NCI-H1417 treated with DMSO at 0.1 percent for 48 hours (cell line): ENCODE measurements around the gene C6orf47.

Experiments
- DNase-seq: peaks from one replicate; lab custom pipeline; 2025; lab: John Stamatoyannopoulos, UW

C6orf47 gene

GRCh38 chr6:31687860-31688693 is 27.5 kb upstream of the C6orf47 start:
- DNase-seq = no peak

DNA sequence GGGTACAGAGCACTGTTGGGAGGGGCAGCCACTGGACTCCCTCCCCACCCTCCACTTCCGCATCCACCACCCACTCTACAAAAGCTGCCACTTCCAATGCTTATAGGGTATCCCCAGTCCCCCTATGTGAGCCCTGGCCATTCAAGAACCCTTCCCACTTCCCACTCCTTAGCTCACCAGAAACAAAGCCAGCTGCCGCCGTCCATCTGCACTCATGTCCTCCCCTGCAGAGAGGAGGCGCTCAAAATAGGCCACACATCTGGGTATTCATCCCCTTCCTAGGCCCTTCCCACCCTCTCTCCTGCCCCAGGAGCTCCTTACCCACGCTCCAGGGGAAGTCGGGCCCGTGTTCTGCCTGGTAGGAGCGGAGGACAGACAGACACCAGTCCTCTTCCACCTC is 26.7 kb upstream of the C6orf47 start:
- DNase-seq = no peak

DNA sequence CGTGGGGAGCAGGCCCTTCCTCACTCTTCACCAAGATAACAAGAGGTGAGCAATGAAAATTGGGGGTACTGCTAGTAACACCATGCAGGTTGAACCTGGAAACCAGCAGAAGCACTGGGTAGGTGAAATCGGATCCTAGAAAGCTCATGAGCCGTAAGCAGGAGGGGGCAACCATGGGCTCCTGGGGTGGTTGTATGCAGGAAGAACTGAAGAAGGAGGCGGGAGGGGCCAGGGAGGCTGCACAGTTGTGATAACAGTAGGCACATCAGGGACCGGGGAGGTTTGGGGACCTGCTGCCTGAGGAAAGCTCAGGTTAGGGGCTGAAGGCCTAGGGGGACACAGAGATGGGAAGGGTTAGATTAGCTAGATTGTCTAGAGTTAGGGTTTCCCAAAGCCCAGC is 25.9 kb upstream of the C6orf47 start:
- DNase-seq = no peak

DNA sequence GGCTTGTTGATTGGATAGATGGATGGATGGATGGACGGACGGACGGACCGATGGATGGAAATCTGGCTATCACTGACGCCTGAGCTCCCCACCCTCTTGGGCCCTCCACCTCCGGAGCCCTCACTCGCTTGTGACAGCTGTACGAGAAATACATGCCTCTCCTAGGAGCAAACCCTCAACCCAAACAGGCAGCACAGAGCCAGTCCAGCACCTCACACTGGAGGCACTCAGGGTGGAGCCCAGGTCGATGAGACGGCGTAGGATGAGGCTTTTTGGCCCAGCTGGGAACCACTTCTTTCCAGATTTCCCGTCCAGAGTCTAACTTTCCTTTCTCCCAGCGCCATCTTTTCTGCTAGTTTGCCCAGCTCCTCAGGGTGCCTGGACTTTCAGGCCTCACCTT is 23.0 kb upstream of the C6orf47 start:
- no peak for DNase-seq

DNA sequence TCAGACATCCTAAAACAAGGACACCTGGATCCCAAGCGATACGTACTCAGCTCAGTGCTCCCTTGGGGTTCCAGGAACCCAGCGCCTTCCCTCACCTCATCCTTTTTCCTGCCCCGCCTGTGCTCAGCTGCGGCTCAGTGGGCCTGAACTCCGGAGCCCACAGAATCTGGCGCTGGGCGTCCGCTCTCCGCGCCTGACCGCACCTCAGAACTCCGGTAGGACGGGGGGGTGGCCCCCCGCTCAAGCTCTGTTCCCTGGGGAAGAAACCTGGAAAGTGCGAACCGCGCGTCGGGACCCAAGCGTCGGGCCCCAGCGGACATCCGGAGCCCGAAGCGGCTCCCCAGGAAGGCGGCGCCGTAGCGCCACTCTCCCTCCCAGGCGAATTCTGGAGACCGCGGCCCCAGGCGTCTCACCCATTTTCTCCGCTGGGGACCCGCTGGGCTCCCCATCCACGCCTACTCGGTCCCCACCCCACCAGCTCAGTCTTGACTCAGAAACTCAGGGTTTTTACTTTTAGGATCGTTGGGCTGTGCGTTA is 20.6 kb upstream of the C6orf47 start:
- DNase-seq = no peak

- DNase-seq = peak; percentile 52
Measured at GRCh38 chr6:31680226-31681134, 19.9 kb upstream of the C6orf47 start, which contains the start of gene LY6G5C. Gene LY6G5C (minus strand): TSS chr6:31681067. CDS start chr6:31680373, 694 bp downstream.

- DNase-seq = no peak
Measured at GRCh38 chr6:31677955-31678354, 17.4 kb upstream of the C6orf47 start.

GRCh38 chr6:31676904-31677303 is 16.3 kb upstream of the C6orf47 start:
- DNase-seq = no peak

DNA sequence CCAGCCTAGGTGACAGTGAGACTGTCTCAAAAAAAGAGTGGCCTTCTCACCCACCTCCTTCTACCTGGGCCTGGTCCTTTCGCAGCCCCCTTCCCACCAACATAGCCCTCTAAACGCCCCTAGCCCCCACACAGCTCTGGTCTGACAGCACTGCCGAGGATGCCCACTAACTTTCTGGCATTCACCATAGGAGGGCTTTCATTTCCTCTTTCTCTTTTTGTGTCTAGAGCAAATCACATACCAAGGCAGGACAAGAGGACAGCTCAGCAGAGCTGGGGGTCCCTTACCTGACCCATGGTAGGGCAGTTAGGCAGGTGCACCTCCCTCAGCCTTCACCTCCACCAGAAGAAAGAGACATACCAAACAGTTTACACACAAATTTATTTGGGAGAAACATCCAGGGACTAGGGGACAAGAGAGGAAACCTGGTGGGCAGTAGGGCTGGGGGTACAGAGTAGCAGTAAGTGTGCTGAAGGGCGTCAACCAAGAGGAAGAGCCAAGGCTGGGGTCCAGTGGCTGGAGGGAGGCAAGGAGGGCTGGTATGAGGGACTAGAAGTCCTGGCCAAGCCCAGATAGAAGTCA is 15.8 kb upstream of the C6orf47 start:
- DNase-seq = no peak

- no peak for DNase-seq
Measured at GRCh38 chr6:31669676-31670075, 9.1 kb upstream of the C6orf47 start, which contains the start of gene LY6G5B. Gene LY6G5B (plus strand): TSS chr6:31669976. CDS start chr6:31670951, 975 bp downstream.

- DNase-seq = no peak
Measured at GRCh38 chr6:31666337-31666965, 5.9 kb upstream of the C6orf47 start.

GRCh38 chr6:31665501-31666336 is 5.1 kb upstream of the C6orf47 start, which contains the start of gene CSNK2B:
Gene CSNK2B (plus strand): TSS chr6:31666080. CDS start chr6:31666832, 752 bp downstream.
- DNase-seq = peak; percentile 92

DNA sequence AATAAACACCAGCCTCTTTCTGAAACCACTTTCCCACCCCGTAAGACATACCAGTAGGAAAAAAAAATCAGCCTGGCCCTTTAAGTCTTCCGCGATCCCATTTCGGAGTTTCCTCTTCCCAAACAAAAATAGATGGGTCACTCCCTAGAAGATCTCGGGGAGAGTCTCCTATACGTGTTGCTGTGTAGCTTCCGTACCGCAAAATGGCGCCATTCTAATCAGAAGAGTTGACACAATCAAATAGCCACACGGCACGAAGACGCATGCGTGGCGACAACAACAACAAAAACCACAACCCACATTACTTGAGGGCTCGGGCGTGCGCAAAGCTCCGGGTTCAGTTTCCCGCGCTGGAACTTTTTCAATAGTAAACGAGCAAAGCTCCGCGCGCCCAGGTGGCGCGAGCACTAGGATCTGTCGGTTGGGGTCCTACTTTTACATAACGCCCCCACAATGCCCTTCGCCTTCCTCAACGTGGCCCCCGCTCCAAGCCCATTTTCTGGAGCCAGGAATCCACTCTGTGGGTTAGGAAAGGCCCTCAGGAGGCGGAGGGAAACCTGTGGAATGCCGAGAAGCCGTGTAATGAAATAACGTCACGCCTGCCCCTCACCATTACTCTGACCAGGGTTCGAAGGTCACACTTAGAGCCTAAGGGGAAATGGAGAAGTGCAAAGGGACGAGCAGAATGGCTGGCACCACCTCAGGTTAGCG is 4.4 kb upstream of the C6orf47 start, which contains the start of gene GPANK1:
Gene GPANK1 (minus strand): TSS at position 208 of the 711 bp plus-strand sequence. CDS start 519 bp downstream, outside the sequence.
- peak; percentile 74 for DNase-seq

DNA sequence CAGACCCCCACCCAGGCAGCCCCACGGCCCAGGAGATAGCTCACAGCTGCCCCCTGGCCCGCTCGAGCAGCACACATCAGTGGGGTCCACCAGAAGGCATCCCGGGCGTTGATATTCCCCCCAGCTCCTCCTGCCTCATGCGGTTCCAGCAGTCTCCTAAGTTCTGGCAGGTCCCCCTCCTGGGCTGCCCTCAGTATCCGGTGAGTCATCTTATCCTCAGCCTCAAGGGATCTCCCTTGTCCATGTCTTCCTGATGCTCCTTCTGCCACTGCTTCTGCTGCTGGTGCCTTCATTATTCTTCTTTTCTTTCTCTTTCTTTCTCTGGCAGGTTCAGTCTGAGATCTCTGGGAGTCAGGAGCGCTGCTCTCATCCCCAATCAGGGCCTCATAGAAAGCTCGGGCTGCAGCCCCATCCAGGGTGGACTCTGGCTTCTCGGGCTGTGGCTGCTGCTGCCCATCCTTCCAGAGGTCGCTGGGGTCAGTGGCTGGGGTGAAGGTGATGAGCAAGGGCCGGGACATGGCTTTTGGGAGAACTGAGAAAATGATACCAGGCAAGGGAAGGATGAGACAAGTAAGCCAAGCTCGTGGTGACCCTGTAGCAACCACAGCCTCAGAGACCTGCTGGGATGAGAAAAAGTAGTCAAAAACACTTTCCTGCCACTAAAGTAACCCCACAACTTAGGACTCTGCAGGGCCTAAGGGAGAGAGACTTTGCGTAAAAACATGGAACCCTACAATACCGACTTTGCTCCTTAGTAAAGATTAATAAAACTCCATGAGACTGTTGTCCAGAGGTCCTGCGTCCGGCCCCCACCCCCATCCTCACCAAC is 3.6 kb upstream of the C6orf47 start:
- no peak for DNase-seq

DNA sequence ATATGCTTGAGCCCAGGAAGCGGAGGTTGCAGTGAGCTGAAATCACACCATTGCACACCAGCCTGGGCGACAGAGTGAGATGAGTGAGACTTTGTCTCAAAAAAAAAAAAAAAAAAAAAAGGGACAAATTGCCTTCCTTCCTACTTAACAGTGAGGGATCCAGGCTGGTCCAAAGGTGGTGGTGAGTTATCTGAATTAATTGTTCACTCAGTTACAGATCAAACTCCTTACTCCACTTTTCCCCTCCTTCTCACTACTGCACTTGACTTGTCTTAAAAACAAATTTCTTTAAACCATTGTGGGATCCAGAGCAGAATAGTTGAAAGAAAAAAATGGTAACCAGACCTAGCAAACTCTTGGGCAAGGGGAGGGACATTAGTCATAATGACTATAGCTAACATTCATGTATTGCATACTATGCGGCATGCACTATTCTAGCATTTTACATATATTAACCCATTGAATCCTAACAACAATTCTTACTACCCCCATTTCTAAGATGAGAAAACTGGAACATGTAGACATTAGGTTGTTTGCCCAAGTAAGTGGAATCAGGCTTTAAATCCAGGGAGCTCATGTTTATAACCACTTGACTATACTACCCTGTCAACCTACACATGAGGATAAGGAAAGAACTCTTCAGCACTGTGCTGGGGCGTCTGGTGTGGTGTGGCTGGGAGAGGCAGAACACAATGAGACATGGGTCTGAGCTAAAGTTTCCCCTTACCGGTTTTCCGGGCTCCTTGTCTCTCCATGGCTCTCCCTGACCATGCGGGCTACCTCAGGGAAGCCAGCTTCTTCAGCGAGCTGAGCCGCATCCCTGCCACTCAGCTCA is 2.8 kb upstream of the C6orf47 start:
- DNase-seq = no peak

DNA sequence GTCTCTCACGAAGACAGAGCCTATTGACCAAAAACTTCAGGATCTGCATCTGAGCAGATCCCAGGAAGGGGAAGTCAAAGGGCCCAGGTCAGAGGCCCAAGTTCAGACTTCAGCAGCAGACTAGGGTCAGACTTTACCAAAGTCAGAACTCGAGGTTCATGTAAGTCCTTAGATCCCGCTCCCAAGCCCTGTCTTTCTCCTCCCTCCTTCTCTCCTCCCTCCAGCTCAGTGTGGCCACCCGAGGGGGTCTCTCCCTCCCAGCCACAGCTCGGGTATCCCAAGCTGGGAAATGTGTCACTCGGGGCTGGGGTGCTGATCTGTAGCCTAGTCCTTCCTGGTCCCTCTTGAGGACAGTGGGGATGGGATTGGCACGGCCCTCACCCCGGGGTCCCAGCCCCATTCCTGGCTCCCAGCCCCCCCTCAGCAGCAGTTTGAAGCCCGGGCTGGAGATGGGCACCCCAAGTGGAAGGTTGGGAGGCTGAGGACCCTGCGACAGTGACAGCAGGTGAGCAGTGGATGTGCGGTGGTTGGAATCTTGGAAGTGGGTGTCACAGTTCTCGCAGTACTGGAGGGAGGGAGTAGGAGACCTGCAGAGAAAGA is 1.6 kb upstream of the C6orf47 start:
- no peak for DNase-seq
